Osteocyte (in vitro differentiated cells): ENCODE data around the gene PRDM11. TPM values are rescaled to one million over a fixed set of nuclear protein-coding genes. Genes with fewer than 3 reads are reported as not detected.
A peak's percentile ranks its signal among the peaks of the same experiment; 100 is the strongest.

ENCODE experiments used
- DNase-seq: peaks from one replicate; pipeline ENCODE4 v3.0.0; 2021; ENCODE audit warnings: mixed read lengths; ENCODE audit not compliant: unreplicated experiment; ENCODE audit errors: extremely low spot score
- H3K27ac Mint-ChIP-seq: one replicate; pipeline ENCODE4 v1.8.0; 2021; ENCODE audit warnings: mild to moderate bottlenecking, mixed read lengths; ENCODE audit not compliant: unreplicated experiment
- H3K27me3 Mint-ChIP-seq: one replicate; pipeline ENCODE4 v1.8.0; 2021; ENCODE audit warnings: mixed read lengths; ENCODE audit not compliant: unreplicated experiment
- H3K36me3 Mint-ChIP-seq: one replicate; pipeline ENCODE4 v1.8.0; 2021; ENCODE audit warnings: mixed read lengths; ENCODE audit not compliant: unreplicated experiment
- H3K4me1 Mint-ChIP-seq: one replicate; pipeline ENCODE4 v1.8.0; 2021; ENCODE audit warnings: mixed read lengths; ENCODE audit not compliant: unreplicated experiment
- H3K4me3 Mint-ChIP-seq: one replicate; pipeline ENCODE4 v1.8.0; 2021; ENCODE audit warnings: mild to moderate bottlenecking, moderate library complexity, mixed read lengths; ENCODE audit not compliant: unreplicated experiment
- H3K9me3 Mint-ChIP-seq: one replicate; pipeline ENCODE4 v1.8.0; 2021; ENCODE audit warnings: mixed read lengths; ENCODE audit not compliant: unreplicated experiment
- total RNA-seq: library from RNA; stranded (reverse); gene quantifications from 2 replicates; pipeline ENCODE4 v1.2.1, GENCODE V29; 2021
- TF ChIP-seq, protein P1 (sequence below): fragments of 200-600 bp; sonication (generic); IDR thresholded peaks from 2 replicates; pipeline ENCODE4 v1.5.0; 2021; ENCODE audit warnings: antibody characterized with exemption, mild to moderate bottlenecking, moderate library complexity

The PRDM11 gene
- total RNA-seq, 1 donor from 2014 or later, result 25.4 TPM

GRCh38 chr11:45173064-45173463 is 26.6 kb downstream of the PRDM11 start:
- H3K36me3 Mint-ChIP-seq, result no peaks in the 10 kb centered on the region
- DNase-seq, result no peak
- H3K27ac Mint-ChIP-seq, result no peak overlapping the region
- TF ChIP-seq, protein P1, sequence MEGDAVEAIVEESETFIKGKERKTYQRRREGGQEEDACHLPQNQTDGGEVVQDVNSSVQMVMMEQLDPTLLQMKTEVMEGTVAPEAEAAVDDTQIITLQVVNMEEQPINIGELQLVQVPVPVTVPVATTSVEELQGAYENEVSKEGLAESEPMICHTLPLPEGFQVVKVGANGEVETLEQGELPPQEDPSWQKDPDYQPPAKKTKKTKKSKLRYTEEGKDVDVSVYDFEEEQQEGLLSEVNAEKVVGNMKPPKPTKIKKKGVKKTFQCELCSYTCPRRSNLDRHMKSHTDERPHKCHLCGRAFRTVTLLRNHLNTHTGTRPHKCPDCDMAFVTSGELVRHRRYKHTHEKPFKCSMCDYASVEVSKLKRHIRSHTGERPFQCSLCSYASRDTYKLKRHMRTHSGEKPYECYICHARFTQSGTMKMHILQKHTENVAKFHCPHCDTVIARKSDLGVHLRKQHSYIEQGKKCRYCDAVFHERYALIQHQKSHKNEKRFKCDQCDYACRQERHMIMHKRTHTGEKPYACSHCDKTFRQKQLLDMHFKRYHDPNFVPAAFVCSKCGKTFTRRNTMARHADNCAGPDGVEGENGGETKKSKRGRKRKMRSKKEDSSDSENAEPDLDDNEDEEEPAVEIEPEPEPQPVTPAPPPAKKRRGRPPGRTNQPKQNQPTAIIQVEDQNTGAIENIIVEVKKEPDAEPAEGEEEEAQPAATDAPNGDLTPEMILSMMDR, result no peak
- H3K27me3 Mint-ChIP-seq, result no peaks in the 10 kb centered on the region
- no peak overlapping the region for H3K4me3 Mint-ChIP-seq
- no peaks in the 10 kb centered on the region for H3K9me3 Mint-ChIP-seq
- H3K4me1 Mint-ChIP-seq, result peaks cover 18% of the 10 kb centered on the region

DNA sequence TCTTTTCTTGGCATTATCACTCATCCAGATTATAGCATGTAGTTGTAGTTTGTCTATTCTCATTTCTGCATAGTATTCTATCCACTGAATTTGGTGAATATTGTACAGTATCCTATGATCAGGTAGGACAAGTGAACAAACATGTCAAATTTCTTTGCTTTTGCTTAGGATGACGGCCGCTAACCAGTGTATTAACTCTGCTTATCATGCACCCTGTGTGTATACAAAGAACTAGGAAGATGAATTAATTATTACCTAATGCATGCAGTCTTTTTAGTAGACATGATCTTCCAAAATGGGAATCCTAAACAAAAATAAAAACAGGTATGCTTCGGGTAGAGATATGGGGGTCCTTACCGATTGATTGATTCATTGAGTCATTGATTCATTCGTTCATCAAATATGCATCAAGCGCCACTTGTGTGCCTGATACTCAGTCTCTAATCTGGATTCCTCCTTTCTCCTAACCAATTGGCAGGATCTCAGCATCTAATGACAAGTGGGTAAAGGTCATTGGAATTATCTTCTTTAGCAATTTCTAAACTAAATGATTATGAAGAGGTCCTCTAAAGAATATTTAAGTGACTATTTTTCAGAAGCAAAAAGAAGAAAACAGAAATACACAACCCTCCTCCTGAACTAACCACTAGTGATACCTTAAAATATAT is 27.9 kb downstream of the PRDM11 start:
- DNase-seq, result no peak

GRCh38 chr11:45174963-45175362 is 28.5 kb downstream of the PRDM11 start:
- no peak overlapping the region for H3K27ac Mint-ChIP-seq
- peaks cover 27% of the 10 kb centered on the region for H3K4me1 Mint-ChIP-seq
- H3K4me3 Mint-ChIP-seq, result no peak overlapping the region
- H3K36me3 Mint-ChIP-seq, result no peaks in the 10 kb centered on the region
- H3K27me3 Mint-ChIP-seq, result no peaks in the 10 kb centered on the region
- DNase-seq, result no peak
- no peaks in the 10 kb centered on the region for H3K9me3 Mint-ChIP-seq
- TF ChIP-seq, protein P1, result no peak

More for the DNA sequence above, 27.9 kb downstream of the PRDM11 start:
- Mint-ChIP-seq H3K36me3 (no peaks in the 10 kb centered on the region), H3K9me3 (no peaks in the 10 kb centered on the region), H3K4me3 (no peak overlapping the region), H3K4me1 (peaks cover 24% of the 10 kb centered on the region), H3K27ac (no peak overlapping the region), H3K27me3 (no peaks in the 10 kb centered on the region)
- TF ChIP-seq, protein P1, result no peak

GRCh38 chr11:45176996-45177395 is 30.6 kb downstream of the PRDM11 start:
- no peaks in the 10 kb centered on the region for H3K27me3 Mint-ChIP-seq
- no peaks in the 10 kb centered on the region for H3K9me3 Mint-ChIP-seq
- no peaks in the 10 kb centered on the region for H3K36me3 Mint-ChIP-seq
- no peak overlapping the region for H3K27ac Mint-ChIP-seq
- TF ChIP-seq, protein P1, result no peak
- H3K4me1 Mint-ChIP-seq, result peaks cover 37% of the 10 kb centered on the region
- H3K4me3 Mint-ChIP-seq, result no peak overlapping the region
- DNase-seq, result no peak

DNA sequence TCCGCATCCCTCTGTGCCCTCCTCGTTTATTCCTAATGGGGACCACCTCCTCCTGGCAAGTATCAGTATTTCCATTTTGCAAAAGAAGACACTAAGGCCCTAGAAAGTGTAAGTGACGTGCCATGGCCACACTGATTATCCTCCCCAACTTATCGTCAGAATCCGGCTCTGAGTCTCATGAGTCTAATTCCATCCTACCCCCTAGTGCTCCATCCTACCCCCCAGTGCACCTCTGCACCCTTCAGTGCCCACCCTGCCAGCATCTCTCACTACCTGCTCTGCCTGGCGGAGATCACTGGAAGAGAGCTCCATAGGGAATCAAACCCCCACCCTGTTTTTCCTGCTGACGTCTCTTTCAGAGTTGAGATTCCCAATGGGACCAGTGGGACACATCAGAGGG is 31.8 kb downstream of the PRDM11 start:
- no peak overlapping the region for H3K4me3 Mint-ChIP-seq
- no peaks in the 10 kb centered on the region for H3K27me3 Mint-ChIP-seq
- H3K4me1 Mint-ChIP-seq, result peaks cover 42% of the 10 kb centered on the region
- TF ChIP-seq, protein P1, result no peak
- H3K36me3 Mint-ChIP-seq, result no peaks in the 10 kb centered on the region
- peak overlapping the region; percentile 39 for H3K27ac Mint-ChIP-seq
- H3K9me3 Mint-ChIP-seq, result no peaks in the 10 kb centered on the region
- no peak for DNase-seq
